ENCODE measurements around the gene FAM219A.

- TF ChIP-seq CTCF (IDR thresholded peaks at IDR 0.05) (no peak), POLR2A (IDR thresholded peaks at IDR 0.05) (no peak)
These were observed 45.0 kb upstream of the FAM219A start for GRCh38 chr9:34503406-34503805.

Measured in testis (tissue), 2 donors.